Stimulated activated CD4-positive, alpha-beta T cell treated with anti-CD3 and anti-CD28 coated beads, Interleukin-1b, Interleukin-23, amount 100 ng/mL, for 4 hours (primary cell): ENCODE results near the gene CRYBA2.
A peak's percentile ranks its signal among the peaks of the same experiment; 100 is the strongest.

Experiments
- DNase-seq, 2 donors: peaks; one replicate each; pipeline ENCODE4 v3.0.0-alpha.2; 2020; ENCODE audit warnings: low read depth in 2 of 2

The CRYBA2 gene, protein sequence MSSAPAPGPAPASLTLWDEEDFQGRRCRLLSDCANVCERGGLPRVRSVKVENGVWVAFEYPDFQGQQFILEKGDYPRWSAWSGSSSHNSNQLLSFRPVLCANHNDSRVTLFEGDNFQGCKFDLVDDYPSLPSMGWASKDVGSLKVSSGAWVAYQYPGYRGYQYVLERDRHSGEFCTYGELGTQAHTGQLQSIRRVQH

GRCh38 chr2:218993345-218994315 is at the start of gene CRYBA2:
CRYBA2 (minus strand) TSS chr2:218993422; CDS start chr2:218993176, 246 bp downstream.
- DNase-seq = no peak

GRCh38 chr2:219042750-219043149 is 49.5 kb upstream of the CRYBA2 start:
- DNase-seq = no peak

DNA sequence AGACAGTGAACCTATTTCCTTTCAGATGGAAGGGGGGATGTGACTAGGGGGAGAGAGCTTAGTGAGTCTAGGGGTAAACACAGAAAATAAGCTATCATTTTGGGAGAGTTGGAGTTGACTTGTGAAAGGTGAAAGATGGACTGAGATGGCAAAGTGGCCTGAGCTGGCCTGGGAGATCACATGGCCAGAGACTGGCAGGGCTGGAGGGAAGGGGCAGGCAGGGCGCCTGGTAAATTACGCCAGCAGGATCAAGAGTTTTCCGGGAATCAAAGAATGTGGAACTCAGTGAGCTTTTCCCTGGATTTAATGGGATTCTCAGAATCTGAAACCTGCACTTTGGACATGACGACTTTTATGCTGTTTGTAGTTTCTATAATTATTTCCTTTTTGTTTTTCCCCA is 48.9 kb upstream of the CRYBA2 start:
- DNase-seq = no peak

- no peak for DNase-seq
Observed at GRCh38 chr2:219041252-219041651, 48.0 kb upstream of the CRYBA2 start, which contains the start of gene CFAP65. CFAP65 (minus strand) TSS chr2:219041516; CDS start chr2:219039048, 2,468 bp downstream.

- DNase-seq = no peak
Observed at GRCh38 chr2:219038600-219038999, 45.4 kb upstream of the CRYBA2 start.

- no peak for DNase-seq
Observed at GRCh38 chr2:219037783-219038499, 44.7 kb upstream of the CRYBA2 start.

DNA sequence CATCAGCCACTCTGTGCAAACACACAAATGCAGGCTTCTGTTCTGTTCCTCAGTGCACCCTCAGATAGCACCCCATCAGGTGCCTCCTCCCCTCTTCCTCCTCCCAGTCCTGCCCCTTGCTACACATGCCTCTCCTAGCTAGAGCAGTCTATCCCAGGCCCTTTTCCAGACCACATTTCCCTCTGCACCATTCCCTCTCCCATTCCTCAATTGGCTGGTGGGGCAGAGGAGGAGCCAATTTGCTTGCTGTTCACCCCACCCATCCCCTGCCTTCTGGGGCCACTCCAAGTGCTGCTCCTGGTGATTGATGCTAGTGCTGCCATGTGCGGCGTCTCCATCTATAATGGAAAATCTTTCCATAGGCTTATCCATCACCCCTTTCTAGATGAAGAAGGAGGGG is 42.7 kb upstream of the CRYBA2 start:
- DNase-seq = no peak

GRCh38 chr2:219034823-219035222 is 41.6 kb upstream of the CRYBA2 start:
- DNase-seq = no peak

DNA sequence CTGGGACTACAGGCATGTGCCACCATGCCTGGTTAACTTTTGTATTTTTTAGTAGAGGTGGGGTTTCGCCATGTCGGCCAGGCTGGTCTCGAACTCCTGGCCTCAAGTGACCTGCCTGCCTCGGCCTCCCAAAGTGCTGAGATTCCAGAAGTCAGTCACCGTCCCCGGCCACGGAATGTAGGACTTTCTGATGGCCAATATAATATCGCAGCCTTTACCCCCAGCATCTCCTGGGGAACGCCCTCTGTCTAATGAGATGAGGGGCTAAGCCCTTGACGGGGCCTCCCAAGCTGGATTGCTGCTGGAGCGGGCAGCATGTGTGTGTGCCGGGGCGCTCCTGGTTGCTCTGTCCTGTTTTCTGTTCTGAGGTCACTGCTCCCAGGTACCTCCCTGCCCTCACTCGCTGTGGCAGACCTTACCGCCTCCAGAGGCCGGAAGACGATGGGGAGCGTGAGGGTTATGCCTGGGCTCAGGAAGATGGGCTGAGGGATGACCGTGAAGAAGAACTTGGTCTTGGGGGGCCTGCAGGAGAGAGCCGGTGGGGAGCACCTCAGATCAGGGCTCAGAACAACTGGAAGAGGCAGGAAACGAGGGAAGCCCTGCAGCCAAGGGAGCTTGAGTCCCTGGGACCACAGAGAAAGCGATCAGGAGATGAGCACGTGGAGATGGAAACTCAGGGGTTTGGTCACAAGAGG is 39.0 kb upstream of the CRYBA2 start:
- no peak for DNase-seq

- no peak for DNase-seq
Observed at GRCh38 chr2:219031005-219031738, 38.0 kb upstream of the CRYBA2 start.

- DNase-seq = no peak
Observed at GRCh38 chr2:219030177-219030940, 37.1 kb upstream of the CRYBA2 start.

GRCh38 chr2:219029829-219030165 is 36.6 kb upstream of the CRYBA2 start:
- peak; percentile 65 to 70 for DNase-seq

GRCh38 chr2:219028996-219029828 is 36.0 kb upstream of the CRYBA2 start:
- no peak for DNase-seq

- no peak for DNase-seq
Observed at GRCh38 chr2:219028141-219028540, 34.9 kb upstream of the CRYBA2 start.

- no peak for DNase-seq
Observed at GRCh38 chr2:219027511-219028055, 34.4 kb upstream of the CRYBA2 start.

GRCh38 chr2:219026946-219027345 is 33.7 kb upstream of the CRYBA2 start:
- no peak for DNase-seq

DNA sequence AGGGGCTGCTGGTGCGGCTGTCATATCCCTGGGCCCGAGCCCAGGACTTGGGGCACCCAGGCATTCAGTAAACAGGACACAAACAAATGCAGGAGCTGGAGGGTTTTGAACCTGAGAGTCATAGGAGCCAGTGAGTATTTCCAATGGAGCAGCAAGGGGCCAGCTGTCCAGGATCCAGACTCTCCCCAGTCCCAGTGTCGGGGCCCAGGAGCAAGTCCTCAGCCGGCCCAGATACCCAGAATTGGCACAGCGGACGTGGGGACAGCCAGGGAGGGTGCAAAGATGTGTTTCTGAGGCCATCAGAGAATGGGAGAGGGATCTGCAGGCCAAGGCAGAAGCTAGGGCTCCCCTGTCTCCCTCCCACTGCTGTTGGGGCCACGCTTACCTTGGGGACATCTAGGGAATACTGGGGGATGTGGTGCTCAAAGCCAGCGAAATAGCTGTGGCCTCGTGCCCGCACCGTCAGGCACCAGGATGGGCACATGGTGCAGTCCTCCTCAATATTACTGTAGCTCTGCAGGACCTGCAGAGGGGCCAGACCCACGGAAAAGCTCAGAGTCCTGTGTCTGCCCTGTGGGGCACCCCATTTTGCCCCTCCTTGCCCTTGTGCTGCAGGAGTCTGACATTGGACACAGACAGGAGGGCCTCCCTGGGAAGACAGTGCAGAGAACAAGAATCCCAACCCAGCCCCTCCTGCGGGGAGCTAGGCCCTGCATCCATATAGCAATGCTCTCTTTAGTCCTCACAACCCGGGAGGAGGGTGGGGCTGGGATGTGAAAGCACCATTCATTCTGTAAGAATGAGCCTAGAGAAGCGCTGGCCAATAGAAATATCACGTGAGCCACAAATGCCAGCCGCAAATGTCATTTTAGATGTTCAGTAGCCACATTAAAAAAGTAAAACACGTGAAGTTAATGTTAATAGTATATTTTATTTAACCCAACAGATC is 32.7 kb upstream of the CRYBA2 start:
- DNase-seq = no peak

GRCh38 chr2:219024059-219024458 is 30.8 kb upstream of the CRYBA2 start:
- no peak for DNase-seq
